Measurements from ENCODE around the gene NAA10. TPM values are rescaled to one million over a fixed set of nuclear protein-coding genes. Genes with fewer than 3 reads are reported as not detected.

Gene NAA10
- total RNA-seq, 3 donors from 2014 or later: 57.7 to 81.0 (median 79.2) TPM

DNA sequence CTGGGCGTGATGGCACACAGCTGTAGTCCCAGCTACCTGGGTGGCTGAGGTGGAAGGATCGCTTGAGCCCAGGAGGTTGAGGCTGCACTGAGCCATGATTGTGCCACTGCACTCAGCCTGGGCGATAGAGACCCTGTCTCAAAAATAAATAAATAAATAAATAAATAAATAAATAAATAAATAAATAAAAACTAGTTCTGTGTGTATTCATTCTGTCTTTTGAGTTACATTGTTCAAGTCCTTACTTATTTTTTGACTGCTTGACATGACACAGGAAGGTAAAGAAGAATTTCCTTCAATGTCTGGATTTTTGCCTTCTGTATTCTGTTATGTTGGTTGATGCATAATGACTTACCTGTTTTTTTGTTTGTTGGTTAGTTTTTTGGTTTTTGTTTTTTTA, 2.2 kb upstream of the NAA10 start:
- intact Hi-C loops (cut with DNase I; ENCODE audit: low total_unique reads): no loop called here
- TF ChIP-seq POLR2AphosphoS5 (IDR thresholded peaks at IDR 0.05): no peak
- TF ChIP-seq, protein P1, sequence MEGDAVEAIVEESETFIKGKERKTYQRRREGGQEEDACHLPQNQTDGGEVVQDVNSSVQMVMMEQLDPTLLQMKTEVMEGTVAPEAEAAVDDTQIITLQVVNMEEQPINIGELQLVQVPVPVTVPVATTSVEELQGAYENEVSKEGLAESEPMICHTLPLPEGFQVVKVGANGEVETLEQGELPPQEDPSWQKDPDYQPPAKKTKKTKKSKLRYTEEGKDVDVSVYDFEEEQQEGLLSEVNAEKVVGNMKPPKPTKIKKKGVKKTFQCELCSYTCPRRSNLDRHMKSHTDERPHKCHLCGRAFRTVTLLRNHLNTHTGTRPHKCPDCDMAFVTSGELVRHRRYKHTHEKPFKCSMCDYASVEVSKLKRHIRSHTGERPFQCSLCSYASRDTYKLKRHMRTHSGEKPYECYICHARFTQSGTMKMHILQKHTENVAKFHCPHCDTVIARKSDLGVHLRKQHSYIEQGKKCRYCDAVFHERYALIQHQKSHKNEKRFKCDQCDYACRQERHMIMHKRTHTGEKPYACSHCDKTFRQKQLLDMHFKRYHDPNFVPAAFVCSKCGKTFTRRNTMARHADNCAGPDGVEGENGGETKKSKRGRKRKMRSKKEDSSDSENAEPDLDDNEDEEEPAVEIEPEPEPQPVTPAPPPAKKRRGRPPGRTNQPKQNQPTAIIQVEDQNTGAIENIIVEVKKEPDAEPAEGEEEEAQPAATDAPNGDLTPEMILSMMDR (IDR thresholded peaks at IDR 0.05): no peak
- no peak for TF ChIP-seq POLR2A (IDR thresholded peaks at IDR 0.05)
- H3K4me3 ChIP-seq: no peak overlapping the region
- peaks cover 0 to 29% of the 10 kb centered on the region in 2 donors for H3K27me3 ChIP-seq
- no peaks in the 10 kb centered on the region for H3K9me3 ChIP-seq
- no peak overlapping the region for H3K27ac ChIP-seq
- no peaks in the 10 kb centered on the region for H3K4me1 ChIP-seq
- H3K36me3 ChIP-seq: no peaks in the 10 kb centered on the region
- DNase-seq (ENCODE audit: low spot score in 2 of 2): no peak

DNA sequence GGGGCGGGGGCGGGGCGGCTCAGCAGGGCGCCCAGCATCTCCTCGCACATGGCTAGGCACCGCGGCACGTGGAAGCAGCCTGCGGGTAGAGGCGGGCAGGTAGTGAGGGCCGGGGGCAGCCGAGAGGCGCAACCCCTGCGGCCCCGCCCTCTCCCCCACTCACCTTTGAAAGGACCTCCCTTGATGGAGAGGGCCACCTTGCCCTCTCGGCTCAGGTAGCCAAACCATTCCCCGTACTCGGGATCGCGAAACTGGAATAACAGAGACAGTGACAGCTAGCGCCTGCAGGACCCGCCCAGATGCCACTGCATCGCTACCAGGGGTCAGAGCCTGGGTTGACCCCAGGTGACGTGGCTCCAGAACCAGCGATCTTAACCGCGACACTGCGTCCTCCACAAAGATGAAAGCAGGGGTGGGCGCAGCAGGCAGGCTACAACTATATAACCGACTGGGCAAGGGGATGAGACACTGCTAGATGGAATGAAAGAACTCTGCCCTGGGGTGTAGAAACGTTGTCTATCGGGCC, 552 bp upstream of the NAA10 start:
- peak overlapping the region in 1 of 2 donors; percentile 52 for H3K27ac ChIP-seq
- peak overlapping the region; percentile 31 to 88 (median 63) for H3K4me3 ChIP-seq
- intact Hi-C loops (cut with DNase I; ENCODE audit: low total_unique reads): no loop called here
- no peak for TF ChIP-seq POLR2A (IDR thresholded peaks at IDR 0.05)
- TF ChIP-seq, protein P1 (IDR thresholded peaks at IDR 0.05): no peak
- no peaks in the 10 kb centered on the region for H3K4me1 ChIP-seq
- DNase-seq (ENCODE audit: low spot score in 2 of 2): no peak
- no peaks in the 10 kb centered on the region for H3K36me3 ChIP-seq
- peaks cover 0 to 25% of the 10 kb centered on the region in 2 donors for H3K27me3 ChIP-seq
- H3K9me3 ChIP-seq: no peaks in the 10 kb centered on the region

DNA sequence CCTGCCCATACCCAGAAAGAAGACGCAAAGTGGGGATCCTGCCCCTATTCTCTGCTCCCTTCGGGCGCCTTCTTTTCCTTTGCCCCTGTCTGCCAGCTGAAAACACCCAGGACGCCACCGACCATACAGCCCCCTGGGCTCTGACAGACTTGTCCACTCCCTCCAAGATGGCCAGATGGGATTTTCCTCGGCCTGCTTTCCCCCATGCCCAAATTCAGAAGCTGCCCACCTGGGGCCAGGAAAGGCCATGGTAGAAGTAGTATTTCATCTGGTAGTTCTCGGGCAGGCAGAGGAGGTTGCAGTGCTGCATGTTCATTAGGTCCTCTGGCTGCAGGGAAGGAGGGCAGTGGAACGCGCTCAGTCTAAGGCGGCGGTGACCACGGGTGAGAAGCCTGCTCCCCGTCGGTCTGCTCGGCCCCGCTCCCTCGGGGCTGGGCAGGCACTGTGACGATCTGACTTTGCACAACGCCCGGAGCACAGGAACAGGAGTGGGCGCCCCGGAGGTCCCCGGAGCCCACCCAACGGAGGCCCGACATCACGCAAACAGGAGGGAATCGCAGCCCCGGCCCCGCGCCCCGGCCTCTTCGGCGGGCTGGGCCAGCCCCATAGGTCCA, 582 bp downstream of the NAA10 start:
- no peaks in the 10 kb centered on the region for H3K36me3 ChIP-seq
- peaks cover 0 to 14% of the 10 kb centered on the region in 2 donors for H3K27me3 ChIP-seq
- no peak for TF ChIP-seq POLR2A (IDR thresholded peaks at IDR 0.05)
- no peak for TF ChIP-seq POLR2AphosphoS5 (IDR thresholded peaks at IDR 0.05)
- TF ChIP-seq, protein P1 (IDR thresholded peaks at IDR 0.05): no peak
- peak overlapping the region; percentile 62 to 88 (median 63) for H3K4me3 ChIP-seq
- H3K9me3 ChIP-seq: no peaks in the 10 kb centered on the region
- intact Hi-C loops (cut with DNase I; ENCODE audit: low total_unique reads): no loop called here
- no peaks in the 10 kb centered on the region for H3K4me1 ChIP-seq
- peak overlapping the region in 1 of 2 donors; percentile 52 for H3K27ac ChIP-seq
- no peak for DNase-seq (ENCODE audit: low spot score in 2 of 2)

DNA sequence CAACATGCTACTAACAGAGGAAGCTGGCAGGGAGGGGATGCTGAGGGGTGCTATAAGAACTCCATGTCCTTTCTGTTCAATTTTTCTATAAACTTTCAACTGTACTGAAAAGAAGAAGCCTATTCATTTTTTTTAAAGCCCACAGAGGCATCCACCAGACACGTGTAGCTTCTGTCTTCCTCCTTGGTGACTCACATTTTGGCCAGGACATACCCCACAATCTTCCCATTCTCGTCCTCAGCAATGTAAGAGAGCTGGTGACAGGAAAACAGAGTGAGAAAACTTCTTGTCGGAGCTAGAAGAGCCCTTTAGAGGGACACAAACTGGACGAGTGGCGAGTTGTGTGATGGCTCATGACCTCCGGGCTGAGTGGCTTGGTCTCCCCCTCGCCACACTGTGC, 1.1 kb downstream of the NAA10 start:
- H3K27ac ChIP-seq: no peak overlapping the region
- no peaks in the 10 kb centered on the region for H3K4me1 ChIP-seq
- no peak for DNase-seq (ENCODE audit: low spot score in 2 of 2)
- peak overlapping the region; percentile 62 to 88 (median 63) for H3K4me3 ChIP-seq
- peaks cover 0 to 14% of the 10 kb centered on the region in 2 donors for H3K27me3 ChIP-seq
- no peaks in the 10 kb centered on the region for H3K9me3 ChIP-seq
- no peaks in the 10 kb centered on the region for H3K36me3 ChIP-seq
- no peak for TF ChIP-seq POLR2AphosphoS5 (IDR thresholded peaks at IDR 0.05)
- TF ChIP-seq, protein P1 (IDR thresholded peaks at IDR 0.05): no peak
- no peak for TF ChIP-seq POLR2A (IDR thresholded peaks at IDR 0.05)
- intact Hi-C loops (cut with DNase I; ENCODE audit: low total_unique reads): no loop called here

DNA sequence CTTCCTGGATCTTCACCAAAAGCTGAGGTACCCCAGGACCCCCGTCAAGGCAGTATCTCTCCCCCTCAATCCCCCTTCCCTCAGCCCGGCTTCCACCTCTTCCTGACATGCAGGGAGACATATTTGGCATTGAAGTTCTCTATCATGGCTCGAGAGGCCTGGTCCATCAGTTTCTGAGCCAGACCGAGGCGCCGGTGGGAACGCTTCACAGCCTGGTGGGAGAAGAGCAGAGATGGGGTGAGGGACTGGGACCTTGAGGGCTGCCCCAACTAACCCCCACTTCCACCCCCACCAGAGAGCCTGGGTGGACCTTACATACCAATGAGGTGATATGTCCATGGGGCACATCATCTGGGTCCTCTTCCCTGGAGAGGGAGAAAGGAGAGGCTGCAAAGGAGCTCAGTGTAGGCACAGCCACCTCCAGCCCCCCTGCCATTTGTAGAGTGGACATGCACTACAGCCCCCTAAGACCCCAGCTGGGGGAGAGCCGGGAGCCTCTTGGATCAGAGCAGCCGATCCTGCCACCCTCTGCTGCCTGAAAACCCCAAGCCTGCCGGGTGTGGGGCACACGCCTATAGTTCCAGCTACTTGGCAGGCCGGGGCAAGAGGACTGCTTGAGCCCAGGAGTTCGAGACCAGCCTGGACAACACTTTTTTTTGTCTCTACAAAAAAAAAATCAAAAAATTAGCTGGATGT, 2.5 kb downstream of the NAA10 start:
- TF ChIP-seq, protein P1 (IDR thresholded peaks at IDR 0.05): no peak
- no peak for TF ChIP-seq POLR2A (IDR thresholded peaks at IDR 0.05)
- no peak for TF ChIP-seq POLR2AphosphoS5 (IDR thresholded peaks at IDR 0.05)
- Histone ChIP-seq H3K9me3 (no peaks in the 10 kb centered on the region), H3K27me3 (peaks cover 0 to 19% of the 10 kb centered on the region in 2 donors), H3K27ac (no peak overlapping the region), H3K36me3 (no peaks in the 10 kb centered on the region), H3K4me3 (no peak overlapping the region), H3K4me1 (no peaks in the 10 kb centered on the region)
- intact Hi-C loops (cut with DNase I; ENCODE audit: low total_unique reads): no loop called here
- DNase-seq (ENCODE audit: low spot score in 2 of 2): no peak

Measured in breast epithelium (tissue), 4 donors.